Stimulated activated CD8-positive, alpha-beta memory T cell treated with anti-CD3 and anti-CD28 coated beads, Interleukin-15, amount 100 ng/mL, for 1 hour (primary cell): ENCODE data around the gene NDFIP2.
"Not testable (repeated sequence)": the region's sequence is repeated elsewhere in the genome, so short reads cannot be mapped to it uniquely, and the experiment has no call there.

Experiments used
- DNase-seq: peaks from one replicate; pipeline ENCODE4 v3.0.0-alpha.2; 2020; ENCODE audit warnings: low read depth

NDFIP2 gene

DNA sequence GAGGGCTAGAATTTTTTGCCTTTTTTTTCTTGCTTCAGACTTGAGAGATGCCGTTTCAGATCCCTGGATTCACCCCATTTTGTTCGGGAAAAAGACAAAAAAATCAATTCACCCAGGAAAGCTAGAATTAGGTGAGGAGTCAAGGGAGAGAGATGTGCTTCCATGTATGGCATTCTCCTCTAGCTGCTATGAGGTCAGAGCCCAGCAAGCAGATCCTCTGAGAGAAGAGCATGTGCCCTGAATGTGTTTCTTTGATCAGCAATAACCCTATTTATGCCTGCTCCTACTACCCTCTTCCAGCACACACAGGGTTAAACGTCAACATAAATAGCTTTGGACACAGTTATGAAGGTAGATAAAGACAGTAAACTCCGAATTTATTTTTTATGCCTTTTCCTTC lies 53.6 kb downstream of the NDFIP2 start:
- DNase-seq: no peak

DNA sequence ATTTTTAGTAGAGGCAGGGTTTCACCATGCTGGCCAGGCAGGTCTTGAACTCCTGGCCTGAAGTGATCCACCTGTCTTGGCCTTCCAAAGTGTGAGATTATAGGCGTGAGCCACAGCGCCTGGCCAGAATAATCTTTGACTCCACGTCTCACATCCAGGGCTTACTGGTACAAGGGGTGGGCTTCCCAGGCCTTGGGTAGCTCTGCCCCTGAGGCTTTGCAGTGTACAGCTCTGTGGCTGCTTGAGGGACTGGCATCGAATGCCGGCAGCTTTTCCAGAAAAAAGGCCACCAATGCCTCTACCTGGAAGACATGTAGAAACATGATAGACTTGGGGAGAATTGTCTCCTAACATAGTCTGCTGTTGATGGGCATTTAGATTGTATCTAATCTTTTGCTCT lies 57.8 kb downstream of the NDFIP2 start:
- DNase-seq: no peak

DNA sequence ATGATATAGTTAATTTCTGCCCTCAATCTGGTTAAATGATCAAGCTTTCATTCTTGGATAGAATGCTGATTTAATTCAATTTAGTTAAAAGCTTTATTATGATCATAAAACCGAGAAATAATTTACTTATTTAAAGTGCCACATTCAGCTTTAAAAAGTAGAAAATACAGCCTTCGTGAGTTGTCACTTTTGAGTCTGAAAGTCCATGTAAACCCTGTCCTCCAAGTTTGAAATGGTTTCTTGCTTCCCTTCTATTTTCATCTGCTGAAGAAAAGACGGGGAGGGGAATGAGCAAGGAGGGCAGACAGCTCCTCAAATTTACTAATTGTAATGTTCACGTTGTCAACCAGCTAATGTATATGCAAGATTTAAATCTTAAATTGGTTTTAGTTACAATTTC lies 59.5 kb downstream of the NDFIP2 start:
- no peak for DNase-seq

DNA sequence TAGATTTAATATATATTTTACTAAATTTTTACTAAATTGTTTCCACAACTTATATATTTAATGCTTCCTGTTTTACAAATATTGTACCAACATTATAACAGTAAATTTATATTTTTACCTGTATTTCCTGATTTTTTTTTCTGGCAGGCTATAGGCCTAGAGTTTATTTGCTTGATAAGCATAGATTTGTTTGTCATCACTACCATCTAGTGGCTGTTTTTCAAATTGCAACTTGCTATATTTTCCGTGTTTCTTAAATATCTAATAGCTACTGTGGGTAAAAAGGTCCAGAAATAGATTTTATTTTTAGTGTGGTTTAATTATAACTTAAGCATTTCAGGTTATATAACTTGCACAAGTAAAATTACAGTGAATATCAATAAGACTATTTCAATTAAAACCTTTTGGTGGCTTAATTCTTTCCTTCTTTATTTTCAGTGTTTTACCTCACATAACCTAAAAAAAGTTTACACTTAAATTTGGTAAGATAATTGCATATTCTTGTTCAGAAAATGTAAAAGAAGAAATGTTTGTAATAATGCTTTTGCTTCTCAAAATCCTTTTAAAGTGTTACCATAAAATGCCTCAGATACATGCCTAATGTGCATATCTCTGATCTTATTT lies 60.6 kb downstream of the NDFIP2 start:
- no peak for DNase-seq

DNA sequence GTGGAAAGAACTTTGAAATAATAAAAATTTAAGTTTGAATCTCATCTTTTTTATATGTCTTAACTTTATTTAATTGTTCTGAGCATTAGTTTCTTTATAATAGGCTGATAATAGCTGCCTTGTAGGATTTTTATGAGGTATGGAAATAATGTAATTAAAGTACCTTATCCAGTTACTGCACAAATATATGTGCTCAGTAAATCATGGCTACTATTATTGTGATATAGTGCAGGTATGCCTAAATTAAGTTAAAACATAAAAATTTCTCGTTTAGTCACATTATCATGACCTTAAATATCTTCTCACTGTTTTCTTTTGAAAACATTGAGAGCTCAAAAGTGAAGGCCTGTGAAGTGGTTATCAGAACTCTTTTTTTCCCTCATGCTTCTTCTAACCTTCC lies 62.9 kb downstream of the NDFIP2 start:
- DNase-seq: no peak

DNA sequence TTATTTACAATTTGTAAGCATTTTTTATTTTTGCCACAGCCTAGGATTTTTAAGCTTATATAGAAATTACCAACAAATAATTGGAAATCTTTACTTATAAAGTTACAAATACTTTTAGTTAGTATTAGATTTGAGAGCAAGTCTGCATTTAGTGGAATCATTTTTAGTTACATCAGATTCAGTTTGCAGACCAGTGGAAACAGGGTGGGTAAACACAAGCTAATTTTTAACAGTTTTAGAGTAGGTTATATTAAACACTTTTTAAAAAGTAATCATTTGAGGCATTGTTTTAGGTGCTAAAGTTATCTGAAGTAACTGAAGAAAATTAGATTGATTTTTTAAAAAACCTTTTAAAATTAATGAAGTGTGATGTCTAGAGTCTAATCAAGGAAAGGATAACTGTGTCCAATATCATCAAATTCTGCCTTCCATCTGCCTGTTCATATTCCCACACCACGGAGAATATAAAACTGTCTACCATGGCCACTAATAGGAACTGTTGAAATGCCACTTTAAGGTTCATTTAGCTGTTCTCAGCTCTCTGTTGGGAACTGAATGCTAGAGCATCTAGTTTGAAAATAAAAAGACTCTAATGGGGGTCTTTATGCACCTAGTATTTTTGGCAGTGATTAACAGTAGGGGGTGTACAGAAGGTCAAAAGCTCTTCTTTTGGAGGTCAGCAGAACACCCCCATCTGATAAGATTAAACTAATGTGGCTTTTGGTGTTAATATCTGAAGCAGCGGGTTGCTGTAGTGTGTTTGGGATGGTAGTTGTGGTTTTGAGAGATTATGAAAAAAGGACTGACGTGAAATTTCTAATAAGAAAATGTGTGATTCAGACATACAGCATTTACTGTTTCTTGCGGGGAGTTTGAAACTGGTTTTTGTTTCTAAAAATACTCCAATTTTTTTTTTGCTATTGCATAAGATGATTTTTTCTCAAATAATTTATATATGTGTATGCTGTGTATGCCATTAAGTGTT lies 66.5 kb downstream of the NDFIP2 start:
- no peak for DNase-seq

DNA sequence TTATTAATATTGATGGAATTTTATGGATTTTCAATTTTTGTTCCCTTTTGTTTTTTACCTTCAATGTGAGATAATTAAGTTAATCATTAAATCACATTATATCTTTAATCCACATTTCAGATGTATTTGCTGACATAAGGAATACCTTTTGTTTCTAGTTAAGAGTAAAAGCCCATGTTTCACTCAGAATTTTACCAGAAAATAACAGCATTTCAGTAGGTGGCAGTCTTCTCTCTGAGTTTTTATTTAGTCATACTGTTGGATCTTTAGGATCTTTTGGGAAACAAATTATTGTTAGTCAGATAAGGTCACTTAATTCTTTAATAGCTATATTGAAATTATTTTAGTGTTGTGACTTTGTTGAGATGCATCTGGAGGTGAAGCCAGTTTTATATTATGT lies 67.9 kb downstream of the NDFIP2 start:
- no peak for DNase-seq

DNA sequence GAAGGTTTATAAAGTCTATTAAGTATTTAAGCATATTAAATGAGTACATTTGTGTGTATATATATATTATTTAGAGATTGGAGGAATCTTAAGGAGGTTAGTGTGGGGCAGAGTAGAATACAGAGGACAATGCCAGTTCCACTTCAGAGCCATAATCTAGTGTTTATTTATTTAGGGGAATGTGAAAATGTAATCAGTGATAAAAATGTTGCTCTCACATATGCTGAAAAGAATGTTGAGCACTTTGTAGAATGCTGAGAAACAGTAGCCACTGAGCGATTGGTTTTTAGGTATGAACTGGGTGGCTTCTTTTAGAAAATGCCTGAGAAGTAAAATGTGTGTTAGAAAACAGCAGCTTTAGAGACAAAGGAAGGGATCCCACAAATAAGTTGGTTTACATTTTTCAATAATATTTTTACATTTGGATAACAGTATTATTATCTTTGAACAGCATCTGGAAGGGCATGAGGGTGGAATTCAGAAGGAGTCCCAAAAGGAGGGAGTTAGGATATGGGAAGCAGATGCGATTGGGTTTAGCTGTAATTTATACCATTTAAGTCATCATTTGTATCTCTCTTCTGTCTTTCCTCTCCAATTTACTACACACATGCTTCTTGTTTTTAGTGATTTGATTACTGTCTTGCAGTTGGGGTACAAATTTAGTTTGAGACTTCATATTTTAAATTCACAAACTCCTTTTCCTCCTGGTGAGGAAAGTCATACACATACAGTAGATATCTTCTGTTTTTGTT lies 68.6 kb downstream of the NDFIP2 start:
- no peak for DNase-seq

DNA sequence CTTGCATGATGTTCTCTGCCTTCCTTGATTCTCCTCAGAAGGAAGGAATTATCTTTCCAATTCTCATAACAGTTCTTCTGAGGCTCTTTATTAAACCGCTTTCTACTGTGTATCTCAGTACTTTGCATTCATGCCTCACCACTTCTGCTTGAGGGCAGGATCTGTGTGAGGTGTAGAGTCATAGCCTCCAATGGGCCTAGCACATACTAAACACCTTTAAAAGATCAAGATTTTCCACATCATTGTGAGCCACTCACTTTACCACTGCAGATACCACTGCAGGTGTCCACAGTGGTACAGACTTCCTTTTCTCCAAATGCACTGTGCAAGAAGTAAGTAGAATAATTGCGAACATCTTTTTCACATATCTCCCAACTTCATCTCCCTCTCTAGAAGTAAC lies 76.7 kb downstream of the NDFIP2 start:
- DNase-seq: no peak

DNA sequence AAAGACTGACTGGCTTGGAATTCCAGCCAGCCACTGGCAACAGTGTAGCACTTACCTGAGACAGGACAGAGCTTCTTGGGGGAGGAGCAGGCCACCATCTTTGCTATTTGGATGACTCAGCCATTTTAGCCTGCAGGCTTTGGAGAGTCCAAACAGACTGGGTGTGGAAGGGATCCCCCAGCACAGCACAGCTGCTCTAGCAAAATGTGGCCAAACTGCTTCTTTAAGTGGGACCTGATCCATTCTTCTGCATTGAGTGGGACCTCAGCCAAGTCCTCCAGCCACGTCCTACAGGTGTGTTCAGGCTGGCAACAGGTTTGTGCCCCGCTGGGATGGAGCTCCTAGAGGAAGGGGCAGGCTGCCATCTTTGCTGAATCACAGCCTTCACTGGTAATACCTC lies 80.0 kb downstream of the NDFIP2 start:
- no peak for DNase-seq

DNA sequence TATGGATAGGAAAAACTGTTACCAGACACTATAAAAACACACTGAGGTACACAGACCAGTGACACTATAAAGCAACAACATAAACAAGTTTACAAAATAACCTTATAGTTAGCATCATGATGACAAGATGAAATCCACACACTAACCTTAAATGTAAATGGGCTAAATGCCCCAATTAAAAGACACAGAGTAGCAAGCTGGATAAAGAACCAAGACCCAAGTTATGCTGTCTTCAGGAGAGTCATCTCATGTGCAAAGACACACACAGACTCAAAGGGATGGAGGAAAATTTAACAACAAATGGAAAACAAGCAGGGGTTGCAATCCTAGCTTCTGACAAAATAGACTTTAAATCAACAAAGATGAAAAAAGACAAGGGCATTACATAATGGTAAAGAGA lies 81.6 kb downstream of the NDFIP2 start:
- DNase-seq: no peak

DNA sequence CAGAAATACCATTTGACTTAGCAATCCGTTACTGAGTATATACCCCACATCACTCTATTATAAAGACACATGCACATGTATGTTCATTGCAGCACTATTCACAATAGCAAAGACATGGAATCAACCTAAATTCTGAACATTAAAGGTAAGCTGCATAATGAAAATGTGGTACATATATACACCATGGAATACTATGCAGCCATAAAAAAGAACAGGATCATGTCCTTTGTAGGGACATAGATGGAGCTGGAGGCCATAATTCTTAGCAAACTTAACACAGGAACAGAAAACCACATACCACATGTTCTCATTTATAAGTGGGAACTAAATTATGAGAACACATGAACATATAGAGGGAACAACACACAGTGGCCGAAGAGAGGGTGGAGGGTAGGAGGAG lies 85.2 kb downstream of the NDFIP2 start:
- DNase-seq: no peak

DNA sequence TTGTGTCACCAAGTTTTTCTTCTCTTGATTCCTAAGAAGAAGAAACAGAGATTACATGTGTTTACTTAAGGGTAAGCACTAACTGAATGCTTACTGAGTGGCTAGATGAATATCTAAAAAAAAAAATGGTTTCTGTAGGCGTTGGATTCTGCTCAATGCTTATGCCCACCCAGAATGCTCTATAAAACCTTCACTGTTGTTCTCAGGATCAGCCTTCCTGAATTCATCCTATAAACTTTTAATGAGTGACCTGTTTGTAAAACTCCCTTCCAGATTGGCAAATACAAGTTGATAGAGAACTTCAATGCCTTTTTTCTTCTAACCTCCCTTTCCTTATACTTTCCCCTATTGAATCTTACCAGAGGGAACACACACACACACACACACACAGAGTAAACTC lies 90.2 kb downstream of the NDFIP2 start:
- no peak for DNase-seq

DNA sequence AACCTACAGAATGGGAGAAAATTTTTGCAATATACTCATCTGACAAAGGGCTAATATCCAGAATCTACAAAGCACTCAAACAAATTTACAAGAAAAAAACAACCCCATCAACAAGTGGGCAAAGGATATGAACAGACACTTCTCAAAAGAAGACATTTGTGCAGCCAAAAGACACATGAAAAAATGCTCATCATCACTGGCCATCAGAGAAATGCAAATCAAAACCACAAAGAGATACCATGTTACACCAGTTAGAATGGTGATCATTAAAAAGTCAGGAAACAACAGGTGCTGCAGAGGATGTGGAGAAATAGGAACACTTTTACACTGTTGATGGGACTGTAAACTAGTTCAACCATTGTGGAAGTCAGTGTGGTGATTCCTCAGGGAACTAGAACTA lies 92.9 kb downstream of the NDFIP2 start:
- DNase-seq: not testable (repeated sequence)

DNA sequence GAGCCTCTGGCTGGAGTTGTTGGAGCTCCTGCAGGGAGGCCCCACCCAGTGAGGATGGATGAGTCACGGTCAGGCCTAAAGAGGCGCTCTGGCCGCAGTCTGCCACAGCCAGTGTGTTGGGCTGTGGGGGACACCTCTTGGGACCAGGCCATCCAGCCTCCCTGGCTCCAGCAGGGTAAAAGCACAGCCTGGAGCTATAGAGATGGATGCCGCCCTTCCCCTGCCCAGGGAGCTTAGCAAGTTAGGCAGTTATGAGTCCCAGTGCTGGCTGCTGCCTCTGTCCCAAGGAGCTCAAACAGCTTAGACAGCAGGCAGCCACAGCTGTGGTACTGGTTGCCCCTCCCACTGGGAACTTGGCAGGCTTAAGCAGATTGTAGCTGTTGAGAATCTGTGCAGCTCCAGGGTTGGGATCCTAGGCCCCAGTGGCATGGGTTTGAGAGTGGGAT lies 100.9 kb downstream of the NDFIP2 start:
- DNase-seq: no peak

DNA sequence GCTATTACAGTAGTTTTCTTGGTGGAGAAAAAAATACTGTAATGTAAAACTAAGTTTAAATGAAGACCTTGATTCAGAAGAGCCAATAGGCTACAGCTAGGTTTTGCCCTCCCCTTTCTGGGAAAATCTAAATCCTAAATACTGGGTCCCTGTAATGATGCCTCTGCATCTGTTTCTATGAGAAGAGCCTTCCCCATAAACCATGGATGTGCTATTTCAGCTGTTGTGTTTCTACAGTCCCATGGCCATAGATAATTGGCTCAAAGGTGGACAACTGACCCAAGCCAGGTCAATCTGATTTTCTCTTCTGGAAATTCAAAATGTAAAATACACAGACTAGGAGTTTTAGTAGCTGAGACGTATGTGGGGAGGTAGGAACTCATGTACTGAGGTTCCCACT lies 101.9 kb downstream of the NDFIP2 start:
- DNase-seq: no peak

DNA sequence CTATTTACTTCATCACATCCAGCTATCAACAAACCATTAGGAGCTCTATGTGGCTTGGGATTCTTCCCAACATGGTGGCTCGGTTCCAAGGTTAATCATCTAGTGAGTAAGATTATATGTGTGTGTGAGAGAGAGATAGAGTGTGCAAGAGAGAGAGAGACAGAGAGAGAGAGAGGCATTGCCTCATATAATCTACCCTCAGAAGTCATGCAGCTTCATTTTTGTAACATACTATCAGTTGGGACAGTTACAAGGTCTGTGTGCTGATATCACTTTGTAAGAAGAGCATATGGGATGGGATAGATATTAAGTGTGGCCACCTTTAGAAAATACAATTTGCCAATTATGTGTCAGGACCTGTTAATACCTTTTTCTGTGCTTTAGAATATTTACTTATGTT lies 104.1 kb downstream of the NDFIP2 start:
- DNase-seq: no peak

DNA sequence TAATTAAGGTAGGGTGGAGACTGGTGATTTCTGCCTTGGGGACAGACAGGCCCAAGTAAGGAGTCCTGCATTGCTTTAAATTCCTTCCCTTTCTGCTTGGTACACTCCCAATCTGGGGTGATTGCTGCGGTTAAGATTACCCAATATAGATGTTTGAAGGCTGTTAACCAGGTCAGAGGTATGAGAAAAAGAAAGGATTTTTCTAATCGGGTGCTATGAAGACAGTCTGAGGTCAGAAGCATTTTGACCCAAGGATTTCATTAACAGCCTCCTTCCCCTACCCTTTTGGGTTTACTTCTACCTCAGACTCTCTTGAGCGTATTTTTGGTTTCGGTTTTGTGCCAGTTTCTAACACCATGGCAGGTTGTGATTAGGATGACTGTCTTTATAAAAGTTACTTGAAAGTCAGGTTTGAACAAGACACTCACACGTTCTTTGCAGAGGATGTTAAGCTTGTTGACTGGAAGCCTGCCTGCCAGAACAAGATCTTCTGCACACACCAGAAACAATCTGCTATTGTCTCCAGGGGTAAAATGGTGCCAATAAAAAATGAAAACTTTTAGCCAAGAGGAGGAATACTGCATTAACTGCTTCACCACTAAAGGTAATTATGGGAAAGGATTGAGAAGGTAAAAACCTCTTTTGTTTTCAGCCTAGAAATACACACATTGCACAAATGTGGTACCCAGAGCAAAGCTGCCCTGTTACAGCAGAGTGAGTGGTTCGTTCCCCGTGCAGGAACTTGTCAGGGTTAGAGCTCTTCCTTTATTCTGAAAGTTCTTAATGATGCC lies 108.8 kb downstream of the NDFIP2 start:
- DNase-seq: no peak

DNA sequence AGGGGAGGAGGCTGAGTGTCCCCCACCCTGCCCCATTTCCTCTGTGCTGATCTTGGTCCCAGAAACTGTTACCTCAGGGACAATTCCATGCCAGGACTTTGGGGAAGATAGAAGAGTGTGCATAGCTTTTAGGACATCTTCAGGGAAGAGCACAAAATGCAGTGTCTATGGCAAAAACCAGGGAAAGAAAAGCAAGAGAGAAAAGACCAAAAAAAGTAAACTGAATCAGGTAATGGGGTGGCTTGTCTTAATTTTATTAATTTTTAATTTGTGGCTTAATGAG lies 109.4 kb downstream of the NDFIP2 start:
- no peak for DNase-seq

DNA sequence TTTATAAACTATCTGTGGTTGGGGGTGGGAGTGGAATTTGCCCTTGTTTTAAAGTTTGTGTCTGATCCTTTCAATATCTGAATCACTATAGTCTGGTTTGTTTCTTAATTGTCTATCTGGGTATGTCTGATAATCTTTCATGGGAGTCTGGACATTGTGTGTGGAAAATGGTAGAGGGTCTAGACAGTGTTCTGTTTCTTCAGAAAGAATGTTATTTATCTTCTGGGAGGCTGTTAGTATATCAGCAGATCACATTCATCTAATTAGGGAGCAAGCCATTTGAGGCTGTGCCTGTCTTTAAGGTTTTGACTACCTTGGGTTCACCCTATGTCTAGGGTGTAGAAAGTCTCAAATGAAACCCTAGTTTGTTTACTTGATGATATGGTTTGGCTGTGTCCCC lies 110.5 kb downstream of the NDFIP2 start:
- DNase-seq: no peak

DNA sequence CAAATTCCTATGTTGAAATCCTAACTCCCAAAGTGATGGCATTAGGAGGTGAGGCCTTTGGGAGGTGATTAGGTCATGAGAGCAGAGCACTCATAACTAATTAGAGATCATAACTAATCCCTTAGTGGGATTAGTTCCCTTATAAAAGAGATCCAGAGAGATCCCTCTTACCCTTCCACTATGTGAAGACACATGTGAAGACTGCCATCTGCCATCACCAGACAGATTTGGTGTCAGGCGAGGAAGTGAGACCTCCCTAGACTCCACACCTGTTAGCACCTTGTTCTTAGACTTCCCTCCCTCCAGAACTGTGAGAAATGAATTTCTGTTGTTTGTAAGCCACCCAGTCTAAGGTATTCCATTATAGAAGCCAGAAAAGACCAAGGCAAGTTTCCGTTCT lies 112.2 kb downstream of the NDFIP2 start:
- no peak for DNase-seq

DNA sequence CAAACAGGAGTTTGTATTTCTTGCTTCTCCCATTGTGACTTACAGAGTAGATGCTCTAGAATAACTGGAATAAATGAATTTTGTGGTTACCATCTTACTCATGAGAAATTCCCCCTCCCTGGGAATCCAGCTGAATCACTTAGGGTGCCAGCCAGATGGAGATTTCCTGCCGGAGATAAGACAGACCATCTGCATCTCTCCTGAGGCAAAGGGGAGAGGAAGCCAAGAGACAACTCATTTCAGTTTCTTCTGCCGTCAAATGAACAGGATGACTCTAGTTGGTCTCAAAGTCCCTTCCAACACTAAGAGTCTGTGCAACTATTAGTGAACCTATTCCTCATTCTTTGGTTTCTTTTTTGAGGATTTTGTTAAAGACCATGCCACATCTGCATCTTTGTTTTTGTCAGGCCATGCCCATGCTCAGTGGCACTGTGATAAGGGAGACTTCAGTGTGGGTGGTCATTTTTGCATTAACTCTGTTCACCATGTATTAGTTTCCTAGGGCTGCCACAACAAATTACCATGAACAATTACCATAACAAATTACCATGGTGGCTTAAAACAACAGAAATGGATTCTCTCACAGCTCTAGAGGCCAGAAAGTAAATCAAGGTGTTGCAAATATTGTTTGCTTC lies 112.8 kb downstream of the NDFIP2 start:
- DNase-seq: no peak
